Stimulated activated CD4-positive, alpha-beta T cell treated with anti-CD3 and anti-CD28 coated beads, Interleukin-2, amount 100 ng/mL, for 24 hours (primary cell): ENCODE results near the gene BICD2.

Experiments used
- DNase-seq, 2 donors: peaks; one replicate each; pipeline ENCODE4 v3.0.0-alpha.2; 2020

BICD2 gene

DNA sequence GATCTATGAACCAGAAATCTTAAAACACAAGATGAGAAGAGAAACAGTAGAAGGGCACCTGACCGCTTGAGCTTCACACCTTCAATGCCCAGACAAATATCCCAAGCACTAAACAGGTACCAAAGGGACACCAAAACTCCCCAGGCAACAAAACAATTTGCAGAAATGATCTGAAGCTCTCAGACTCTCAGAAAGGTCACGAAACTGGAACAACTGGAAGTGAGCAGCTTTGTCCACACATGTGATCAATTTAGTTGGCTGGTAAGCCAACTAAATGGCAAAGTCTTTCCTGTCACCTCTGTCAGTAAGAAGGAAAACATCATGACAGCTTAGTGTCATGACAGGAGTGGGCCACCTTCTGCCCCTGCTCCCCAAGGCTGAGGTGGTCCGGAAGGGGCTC lies 98.8 kb downstream of the BICD2 start:
- DNase-seq: no peak

DNA sequence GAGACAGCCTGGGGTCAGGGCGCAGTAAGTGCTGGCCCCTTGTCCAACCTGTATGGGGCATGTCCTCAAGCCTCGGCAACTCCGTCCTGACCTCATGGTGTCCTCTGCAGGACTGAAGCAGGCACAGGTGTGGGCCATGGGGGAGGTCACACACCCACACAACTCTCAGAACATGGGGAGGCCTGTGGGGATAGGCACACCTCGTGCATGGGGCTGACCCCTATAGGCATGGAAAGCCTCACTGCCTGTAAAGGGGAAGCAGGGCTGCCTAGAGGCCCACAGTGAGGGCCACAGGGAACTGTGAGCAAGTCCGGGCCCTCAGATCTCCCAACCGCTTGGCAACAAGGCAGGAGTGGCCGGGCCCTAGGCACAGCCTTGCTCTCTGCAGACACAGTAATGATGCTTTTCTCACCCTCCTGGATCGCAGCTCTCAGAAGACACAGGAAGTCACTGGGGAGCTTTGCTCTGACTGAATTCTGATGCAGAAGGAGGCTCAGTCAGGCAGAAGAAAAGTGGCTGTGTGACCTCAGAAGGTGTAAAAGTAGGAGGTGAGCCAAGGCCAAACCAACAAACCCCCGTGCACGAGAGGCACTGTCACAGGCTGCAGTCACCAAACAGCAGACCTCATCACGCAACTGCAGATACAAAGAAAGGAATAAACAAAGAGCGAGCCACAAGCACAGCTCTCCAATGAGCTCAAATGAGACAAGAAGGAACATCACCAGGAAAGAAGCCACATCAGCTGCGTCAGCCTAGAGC lies 100.1 kb downstream of the BICD2 start:
- no peak for DNase-seq

DNA sequence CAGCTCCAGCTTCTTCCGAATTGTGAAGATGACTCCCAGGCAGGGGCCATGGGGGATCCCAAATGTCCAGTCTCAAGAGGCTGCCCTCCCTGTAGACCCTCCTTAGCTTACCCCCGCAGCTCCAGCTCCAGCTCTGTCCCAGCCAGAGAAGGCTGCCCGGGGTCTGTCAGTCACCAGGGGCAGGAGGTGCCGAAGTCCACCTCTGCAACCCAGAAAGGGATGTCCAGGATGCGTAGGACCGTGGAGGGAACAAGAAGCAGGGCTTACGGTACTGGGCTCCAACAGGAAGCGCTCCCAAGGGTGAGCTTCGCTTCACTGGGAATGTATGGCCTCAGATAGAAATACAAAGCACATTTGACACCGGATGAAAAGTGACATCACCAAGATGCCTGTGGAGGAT lies 100.7 kb downstream of the BICD2 start:
- no peak for DNase-seq

DNA sequence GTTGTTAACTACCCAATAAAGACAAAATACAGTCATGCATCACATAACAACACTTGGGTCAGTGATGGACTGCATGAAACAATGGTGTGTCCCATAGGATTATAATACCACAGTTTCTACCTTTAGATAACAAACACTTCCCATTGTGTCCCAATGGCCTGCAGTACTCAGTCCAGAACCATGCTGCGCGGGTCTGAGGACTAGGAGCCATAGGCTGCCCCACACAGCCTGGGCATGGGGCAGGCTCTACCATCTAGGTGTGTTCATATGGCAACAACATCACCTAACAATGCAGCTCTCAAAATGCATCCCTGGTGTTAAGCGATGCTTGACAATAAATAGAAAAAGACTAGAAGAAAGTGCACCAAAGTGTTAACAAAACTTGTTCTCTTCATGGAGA lies 101.5 kb downstream of the BICD2 start:
- DNase-seq: no peak

DNA sequence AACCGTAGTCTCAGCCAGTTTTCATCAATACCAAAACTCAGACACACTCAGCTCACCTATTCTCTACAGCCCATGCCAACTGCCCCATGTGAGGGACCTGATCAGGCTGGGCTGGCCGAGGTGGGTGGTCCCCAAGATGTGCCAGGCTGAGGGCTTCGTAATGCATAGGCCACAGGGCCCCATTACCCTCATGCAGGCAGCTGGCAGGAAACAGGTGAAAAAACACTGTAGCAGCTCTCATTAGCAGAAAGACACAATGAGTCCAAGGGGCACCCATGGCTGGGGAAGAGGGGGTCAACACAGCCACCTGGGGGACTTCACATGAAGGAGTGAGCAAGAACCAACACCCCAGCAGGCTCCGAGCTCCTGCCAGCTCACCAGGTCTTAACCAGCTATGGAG lies 102.9 kb downstream of the BICD2 start:
- no peak for DNase-seq
